Stimulated activated memory B cell treated with anti-CD40 and anti-IgM and Interleukin-4, amounts not matched to agents 10 μg/mL and 1 μg/mL and 100 μg/mL, for 72 hours (primary cell): ENCODE results near the gene COL27A1.

Experiments used
- ATAC-seq: fragments of 150-1000 bp; cut with Tn5 transposase; 2 replicates; pipeline ENCODE4 v1.10.0; 2021
- H3K27ac Mint-ChIP-seq: one replicate; pipeline ENCODE4 v1.8.0; 2022; ENCODE audit warnings: mild to moderate bottlenecking, mixed read lengths
- H3K27me3 Mint-ChIP-seq: one replicate; pipeline ENCODE4 v1.8.0; 2022; ENCODE audit warnings: mixed read lengths
- H3K36me3 Mint-ChIP-seq: one replicate; pipeline ENCODE4 v1.8.0; 2022; ENCODE audit warnings: mixed read lengths
- H3K4me1 Mint-ChIP-seq: one replicate; pipeline ENCODE4 v1.8.0; 2022; ENCODE audit warnings: mixed read lengths
- H3K4me3 Mint-ChIP-seq: one replicate; pipeline ENCODE4 v1.8.0; 2022; ENCODE audit warnings: mild to moderate bottlenecking, moderate library complexity, mixed read lengths
- H3K9me3 Mint-ChIP-seq: one replicate; pipeline ENCODE4 v1.8.0; 2022; ENCODE audit warnings: mixed read lengths

COL27A1 gene

DNA sequence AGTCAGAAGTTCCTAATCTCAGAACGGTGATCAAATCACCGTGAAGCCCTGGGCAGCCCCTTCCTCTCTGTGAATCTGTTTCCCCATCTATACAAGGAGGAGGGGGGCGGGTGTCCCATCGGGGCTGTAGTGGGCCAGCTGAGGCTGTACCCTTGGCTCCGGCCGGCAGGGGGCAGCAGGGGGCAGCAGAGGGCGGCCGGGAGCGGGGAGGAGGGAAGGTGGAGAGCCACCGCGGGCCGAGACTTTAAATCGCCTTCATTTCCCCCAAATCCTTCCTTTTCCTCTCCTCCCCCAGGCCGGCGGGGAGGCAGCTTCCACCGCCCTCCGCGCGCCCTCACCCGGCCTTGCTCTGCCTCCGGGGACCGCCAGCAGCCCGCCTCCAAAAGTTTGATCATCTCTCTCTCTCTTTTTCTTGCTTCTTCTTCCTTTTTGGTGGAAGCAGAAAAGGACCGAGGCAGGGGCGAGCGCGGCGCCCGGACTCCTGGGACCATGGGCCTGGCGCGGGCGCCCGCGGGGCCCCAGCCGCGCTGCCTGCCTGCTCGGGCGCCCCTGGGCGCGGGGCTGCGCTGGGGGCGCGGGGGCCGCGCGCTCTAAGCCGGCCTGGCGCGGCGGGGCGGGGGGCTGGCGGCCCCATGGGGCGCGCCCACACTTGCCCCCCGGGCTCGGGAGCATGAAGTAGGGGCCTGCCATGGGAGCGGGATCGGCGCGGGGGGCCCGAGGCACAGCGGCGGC is at the start of gene COL27A1:
TSS of gene COL27A1 (plus strand) at position 275 of the 732 bp plus-strand sequence. CDS start at position 689, 414 bp downstream.
- ATAC-seq, result peak; percentile 85
- Mint-ChIP-seq H3K4me3 (peak within 1 kb of the TSS; percentile 79), H3K36me3 (no peaks in the 10 kb centered on the region), H3K27ac (peak within 1 kb of the TSS; percentile 35), H3K27me3 (peaks cover 71% of the 10 kb centered on the region), H3K9me3 (no peaks in the 10 kb centered on the region), H3K4me1 (peaks cover 27% of the 10 kb centered on the region)

DNA sequence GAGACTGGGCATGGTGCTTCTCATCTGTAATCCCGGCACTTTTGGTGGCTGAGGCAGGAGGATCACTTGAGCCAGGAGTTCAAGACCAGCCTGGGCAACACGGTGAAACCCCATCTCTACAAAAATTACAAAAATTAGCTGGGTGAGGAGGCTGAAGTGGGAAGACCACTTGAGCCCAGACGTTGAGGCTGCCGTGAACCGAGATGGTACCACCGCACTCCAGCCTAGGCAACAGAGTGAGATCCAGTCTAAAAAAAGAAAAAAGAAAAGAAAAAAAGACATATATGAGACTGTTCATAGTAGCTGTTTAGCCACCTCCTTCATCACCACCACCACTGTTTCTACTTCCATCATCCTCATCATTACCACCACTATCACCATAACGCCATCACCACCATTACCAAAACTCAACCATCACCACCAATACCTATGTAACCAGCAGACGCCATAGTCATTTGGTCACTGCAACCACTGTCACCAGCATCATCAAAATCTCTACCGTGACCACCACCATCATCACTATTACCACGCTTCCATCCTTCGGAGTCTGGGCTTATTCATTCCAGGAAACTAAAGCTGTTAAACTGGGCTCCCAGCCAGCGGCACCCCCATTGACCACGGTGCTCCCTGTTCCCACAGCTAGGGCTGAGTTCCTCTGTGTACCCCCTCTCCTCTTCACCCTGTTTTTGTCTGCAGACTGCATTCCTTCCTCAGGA is 47.9 kb upstream of the COL27A1 start:
- H3K9me3 Mint-ChIP-seq, result no peaks in the 10 kb centered on the region
- H3K27me3 Mint-ChIP-seq, result peaks cover 30% of the 10 kb centered on the region
- H3K27ac Mint-ChIP-seq, result no peak overlapping the region
- H3K4me3 Mint-ChIP-seq, result no peak overlapping the region
- H3K4me1 Mint-ChIP-seq, result no peaks in the 10 kb centered on the region
- no peak for ATAC-seq
- no peaks in the 10 kb centered on the region for H3K36me3 Mint-ChIP-seq

- no peak overlapping the region for H3K27ac Mint-ChIP-seq
- H3K4me1 Mint-ChIP-seq, result no peaks in the 10 kb centered on the region
- H3K9me3 Mint-ChIP-seq, result no peaks in the 10 kb centered on the region
- peaks cover 32% of the 10 kb centered on the region for H3K27me3 Mint-ChIP-seq
- peak; percentile 83 for ATAC-seq
- no peaks in the 10 kb centered on the region for H3K36me3 Mint-ChIP-seq
- H3K4me3 Mint-ChIP-seq, result no peak overlapping the region
Observed at GRCh38 chr9:114108016-114108833, 47.1 kb upstream of the COL27A1 start.

DNA sequence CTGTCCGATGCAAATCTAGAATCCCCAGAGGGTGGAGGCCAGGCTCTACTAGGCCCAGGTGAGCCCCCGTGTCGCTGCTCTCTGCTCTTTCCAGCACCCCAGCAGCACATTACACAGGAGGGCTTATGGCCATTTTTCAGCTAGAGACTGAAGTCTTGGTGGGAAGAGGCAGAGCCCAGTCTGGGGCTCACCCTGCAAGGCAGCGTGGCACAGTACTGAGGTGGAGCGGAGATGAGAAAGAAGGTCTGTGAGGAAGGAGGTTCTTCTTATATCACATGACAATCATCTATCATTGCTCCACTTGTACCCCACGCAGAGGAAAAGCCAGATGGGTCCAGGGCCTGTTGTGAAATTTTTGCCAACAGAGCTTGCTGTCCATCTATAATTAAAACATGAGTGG is 46.2 kb upstream of the COL27A1 start:
- Mint-ChIP-seq H3K27ac (no peak overlapping the region), H3K27me3 (peaks cover 41% of the 10 kb centered on the region), H3K4me3 (no peak overlapping the region), H3K4me1 (no peaks in the 10 kb centered on the region), H3K9me3 (no peaks in the 10 kb centered on the region), H3K36me3 (no peaks in the 10 kb centered on the region)
- no peak for ATAC-seq

- Mint-ChIP-seq H3K36me3 (no peaks in the 10 kb centered on the region), H3K4me3 (no peak overlapping the region), H3K27ac (no peak overlapping the region), H3K27me3 (peaks cover 51% of the 10 kb centered on the region), H3K4me1 (no peaks in the 10 kb centered on the region), H3K9me3 (no peaks in the 10 kb centered on the region)
- no peak for ATAC-seq
Observed at GRCh38 chr9:114110180-114110579, 45.2 kb upstream of the COL27A1 start.

DNA sequence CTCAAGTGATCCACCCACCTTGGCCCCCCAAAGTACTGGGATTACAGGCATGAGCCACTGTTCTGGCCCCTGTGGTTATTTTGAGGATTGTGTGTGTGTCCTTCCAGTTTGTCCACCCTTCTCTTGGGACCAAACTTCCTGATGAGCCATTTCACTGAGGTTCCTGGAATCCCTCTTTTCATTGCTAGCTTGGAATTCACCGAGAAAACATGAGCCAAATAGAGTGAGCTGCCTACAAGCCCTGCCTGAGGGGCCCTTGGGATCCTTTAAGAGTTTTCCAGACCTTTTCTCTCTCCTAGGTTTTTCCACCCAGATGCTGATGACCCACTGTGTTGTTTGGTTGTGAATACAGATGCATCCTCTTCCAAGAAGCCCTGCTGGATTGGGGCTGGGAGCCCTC is 43.0 kb upstream of the COL27A1 start:
- Mint-ChIP-seq H3K4me3 (no peak overlapping the region), H3K36me3 (no peaks in the 10 kb centered on the region), H3K27me3 (peaks cover 58% of the 10 kb centered on the region), H3K4me1 (no peaks in the 10 kb centered on the region), H3K27ac (no peak overlapping the region), H3K9me3 (no peaks in the 10 kb centered on the region)
- ATAC-seq, result no peak

GRCh38 chr9:114112778-114113584 is 42.4 kb upstream of the COL27A1 start:
- H3K27ac Mint-ChIP-seq, result no peak overlapping the region
- no peak overlapping the region for H3K4me3 Mint-ChIP-seq
- H3K9me3 Mint-ChIP-seq, result no peaks in the 10 kb centered on the region
- H3K36me3 Mint-ChIP-seq, result no peaks in the 10 kb centered on the region
- H3K27me3 Mint-ChIP-seq, result peaks cover 64% of the 10 kb centered on the region
- H3K4me1 Mint-ChIP-seq, result no peaks in the 10 kb centered on the region
- no peak for ATAC-seq

DNA sequence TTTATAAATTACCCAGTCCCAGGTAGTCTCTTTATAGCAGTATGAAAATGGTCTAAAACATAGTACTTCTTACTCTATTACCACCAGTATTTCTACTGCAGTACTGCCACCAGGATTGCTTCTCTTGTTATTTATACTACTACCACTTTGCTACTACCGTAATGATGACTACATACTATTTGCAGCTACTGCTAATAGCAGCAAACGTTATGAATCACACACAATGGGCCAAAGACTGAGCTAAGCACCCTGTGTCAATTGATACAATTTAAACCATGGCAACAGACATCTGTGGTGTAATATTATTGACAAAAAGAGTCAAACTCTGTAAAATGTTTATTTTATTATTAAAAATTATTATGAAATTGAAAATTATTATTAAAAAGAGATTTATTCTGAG is 41.0 kb upstream of the COL27A1 start:
- H3K4me3 Mint-ChIP-seq, result no peak overlapping the region
- no peaks in the 10 kb centered on the region for H3K4me1 Mint-ChIP-seq
- H3K27ac Mint-ChIP-seq, result no peak overlapping the region
- no peak for ATAC-seq
- peaks cover 63% of the 10 kb centered on the region for H3K27me3 Mint-ChIP-seq
- no peaks in the 10 kb centered on the region for H3K9me3 Mint-ChIP-seq
- no peaks in the 10 kb centered on the region for H3K36me3 Mint-ChIP-seq

DNA sequence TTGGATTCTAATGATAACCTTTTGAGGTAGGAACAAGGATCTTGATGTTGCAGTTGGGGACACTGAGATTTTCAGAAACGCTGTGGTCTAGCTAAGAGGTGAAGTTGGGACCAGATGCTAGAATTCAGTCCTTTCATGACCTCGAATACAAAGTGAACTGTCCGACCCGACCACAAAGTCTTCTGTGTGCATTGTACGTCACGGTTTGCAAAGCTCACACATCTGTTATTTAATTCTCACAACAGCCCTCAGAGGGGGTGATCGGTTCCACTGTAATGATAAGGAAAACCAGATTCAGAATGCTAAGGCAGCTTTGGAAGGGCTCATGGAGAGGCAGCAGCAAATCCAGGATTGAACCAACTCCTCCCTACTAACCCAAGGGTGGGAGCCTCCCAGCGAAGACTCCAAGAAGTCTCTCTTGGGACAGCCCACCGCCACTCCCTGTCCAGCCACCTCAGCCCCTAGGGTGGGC is 39.6 kb upstream of the COL27A1 start:
- no peaks in the 10 kb centered on the region for H3K36me3 Mint-ChIP-seq
- peaks cover 67% of the 10 kb centered on the region for H3K27me3 Mint-ChIP-seq
- H3K27ac Mint-ChIP-seq, result no peak overlapping the region
- H3K4me3 Mint-ChIP-seq, result no peak overlapping the region
- no peaks in the 10 kb centered on the region for H3K4me1 Mint-ChIP-seq
- peaks cover 3% of the 10 kb centered on the region for H3K9me3 Mint-ChIP-seq
- no peak for ATAC-seq

- no peak overlapping the region for H3K27ac Mint-ChIP-seq
Observed at GRCh38 chr9:114116126-114116747, 39.1 kb upstream of the COL27A1 start.

DNA sequence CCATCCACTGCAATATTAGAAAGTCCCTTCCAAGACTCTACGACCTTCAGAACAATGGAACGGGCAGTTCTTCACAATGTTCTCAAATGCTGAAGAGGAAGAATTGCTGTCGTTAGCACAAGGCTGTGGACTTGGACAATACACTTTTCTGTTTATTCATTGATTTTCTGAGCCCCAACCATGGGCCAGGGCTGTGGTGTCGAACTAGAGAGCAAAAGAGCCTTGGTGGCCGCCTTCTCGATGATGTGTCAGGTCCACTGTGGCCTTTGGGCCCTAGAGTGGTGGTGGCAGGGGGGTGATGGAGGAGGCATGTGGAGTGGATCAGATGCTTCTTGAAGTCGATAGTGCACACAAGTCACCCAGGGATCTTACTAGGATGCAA is 37.7 kb upstream of the COL27A1 start:
- peaks cover 57% of the 10 kb centered on the region for H3K27me3 Mint-ChIP-seq
- ATAC-seq, result no peak
- no peaks in the 10 kb centered on the region for H3K36me3 Mint-ChIP-seq
- no peak overlapping the region for H3K27ac Mint-ChIP-seq
- no peak overlapping the region for H3K4me3 Mint-ChIP-seq
- peaks cover 4% of the 10 kb centered on the region for H3K9me3 Mint-ChIP-seq
- H3K4me1 Mint-ChIP-seq, result no peaks in the 10 kb centered on the region

More at GRCh38 chr9:114116126-114116747, 39.1 kb upstream of the COL27A1 start:
- H3K36me3 Mint-ChIP-seq, result no peaks in the 10 kb centered on the region
- H3K4me3 Mint-ChIP-seq, result no peak overlapping the region
- no peaks in the 10 kb centered on the region for H3K4me1 Mint-ChIP-seq
- no peak for ATAC-seq
- peaks cover 4% of the 10 kb centered on the region for H3K9me3 Mint-ChIP-seq
- peaks cover 66% of the 10 kb centered on the region for H3K27me3 Mint-ChIP-seq

DNA sequence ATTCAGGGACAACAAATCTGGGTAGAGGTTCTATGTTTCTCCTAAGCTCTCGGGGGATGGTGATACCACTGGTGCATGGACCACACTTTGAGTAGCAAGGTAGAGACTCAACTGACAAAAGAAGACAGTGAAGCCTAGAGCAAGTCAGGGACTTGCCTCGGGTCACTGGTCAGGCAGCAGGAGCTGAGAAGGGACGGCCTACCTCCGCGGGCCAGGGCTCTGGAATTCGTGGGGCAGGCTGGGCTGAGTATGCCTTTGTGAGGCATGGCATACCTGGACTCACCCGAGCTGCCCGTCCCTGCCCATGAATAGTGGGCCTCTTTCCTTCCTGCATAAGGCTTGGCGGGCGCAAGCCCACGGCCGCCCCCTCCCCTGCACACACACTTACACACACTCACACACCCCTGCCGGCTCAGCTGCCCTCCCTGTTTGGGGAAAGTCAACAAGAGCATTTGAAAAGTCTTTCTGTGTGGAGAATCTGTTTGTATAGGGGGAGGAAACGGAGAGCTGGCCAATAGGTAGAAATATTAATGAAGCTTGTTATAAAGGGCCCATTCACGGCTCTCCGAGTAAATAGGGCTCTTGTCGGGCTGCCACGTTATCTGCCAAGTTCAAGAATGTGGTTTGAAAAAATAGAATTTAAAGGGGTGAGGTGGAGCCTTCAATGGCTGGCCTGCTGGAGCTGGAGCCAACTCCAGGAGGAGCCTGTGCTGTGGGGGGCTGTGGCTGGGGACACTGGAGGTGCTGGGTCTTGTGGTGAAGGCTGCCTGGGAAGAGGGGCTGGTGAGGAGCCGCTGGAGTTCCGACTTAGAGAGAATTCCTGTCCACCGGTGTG is 37.1 kb upstream of the COL27A1 start:
- peaks cover 4% of the 10 kb centered on the region for H3K9me3 Mint-ChIP-seq
- no peak overlapping the region for H3K4me3 Mint-ChIP-seq
- H3K27me3 Mint-ChIP-seq, result peaks cover 51% of the 10 kb centered on the region
- no peak for ATAC-seq
- H3K36me3 Mint-ChIP-seq, result no peaks in the 10 kb centered on the region
- no peak overlapping the region for H3K27ac Mint-ChIP-seq
- no peaks in the 10 kb centered on the region for H3K4me1 Mint-ChIP-seq

GRCh38 chr9:114119242-114120191 is 35.8 kb upstream of the COL27A1 start:
- peaks cover 4% of the 10 kb centered on the region for H3K9me3 Mint-ChIP-seq
- no peaks in the 10 kb centered on the region for H3K4me1 Mint-ChIP-seq
- ATAC-seq, result no peak
- H3K36me3 Mint-ChIP-seq, result no peaks in the 10 kb centered on the region
- no peak overlapping the region for H3K27ac Mint-ChIP-seq
- peaks cover 38% of the 10 kb centered on the region for H3K27me3 Mint-ChIP-seq
- H3K4me3 Mint-ChIP-seq, result no peak overlapping the region
